ENCODE measurements around the gene RPS6KB2. TPM values are rescaled to one million over a fixed set of nuclear protein-coding genes. Genes with fewer than 3 reads are reported as not detected.

Gene RPS6KB2
- total and polyA plus RNA-seq, 9 of the 15 experiments (the other 6 are each of a cell fraction or from before 2014, with no cell fraction given): 0.42 to 122 (median 82.6) TPM

DNA sequence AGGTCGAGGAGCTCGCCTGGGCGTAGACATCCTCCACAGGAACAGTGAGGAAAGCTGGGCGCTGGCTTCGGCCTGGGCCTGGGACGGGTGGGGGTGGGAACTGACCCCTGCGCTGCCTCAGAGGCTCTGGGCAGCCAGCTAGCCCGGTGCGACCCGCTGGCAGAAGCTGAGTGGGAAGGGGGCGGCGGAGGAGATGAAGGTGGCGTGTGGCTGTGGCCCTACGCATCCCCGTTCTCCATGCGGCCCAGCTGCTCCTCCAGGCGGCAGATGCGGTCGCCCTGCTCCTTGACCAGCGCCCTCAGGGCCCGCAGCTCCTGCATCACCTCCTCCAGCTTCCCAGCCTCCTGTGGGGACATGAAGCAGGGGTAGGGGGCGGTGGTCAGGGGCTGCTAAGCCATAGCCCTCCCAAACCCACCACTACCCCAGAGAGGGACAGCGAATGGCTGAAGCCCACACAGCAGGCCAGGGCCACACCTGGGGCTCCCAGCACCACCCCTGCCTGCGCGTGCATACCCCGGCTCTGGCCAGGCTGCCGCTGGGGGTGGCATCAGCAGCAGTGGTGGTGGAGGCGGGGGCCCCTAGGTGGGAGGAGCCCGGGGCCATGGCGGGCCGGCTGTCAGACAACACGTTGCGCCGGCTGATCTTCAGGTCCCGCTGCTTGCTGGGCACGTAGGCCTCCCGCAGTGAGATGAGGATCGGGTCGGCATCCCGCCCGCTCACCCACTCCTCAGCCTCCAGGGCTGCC, 10.0 kb downstream of the RPS6KB2 start:
- no peaks in the 10 kb centered on the region for H3K27me3 ChIP-seq (ENCODE audit: control insufficient read depth in 2 of 2, insufficient read depth in 2 of 2, low read length in 2 of 2)
- no peak overlapping the region for H2AFZ ChIP-seq (ENCODE audit: low read depth, low read length)
- no peaks in the 10 kb centered on the region for H3K9me3 ChIP-seq (replicated peaks; ENCODE audit: control insufficient read depth, insufficient read depth, low read depth, low read length)
- H3K9me1 ChIP-seq (ENCODE audit: control insufficient read depth, insufficient read depth, low read length): peaks cover 4% of the 10 kb centered on the region
- ChIA-PET POLR2A (interaction anchor here (0.7 to 3.0 kb wide), 10 partner anchors 9 to 104 kb away, joined by 3 to 21 read pairs (median 3); partner anchors contain the start of gene RPS6KB2), CTCF (ENCODE audit: low intra/inter-chr PET ratio) (no interaction called here)
- TSS peak; percentile 5 for BruUV-seq (replicated peaks)
- H3K4me1 ChIP-seq (replicated peaks in 1 of 2; ENCODE audit: control insufficient read depth in 2 of 2, insufficient read depth in 2 of 2, low read length in 2 of 2): peaks cover 16 to 93% of the 10 kb centered on the region in 2 experiments
- no peak overlapping the region for H3K4me3 ChIP-seq
- intact Hi-C loops (cut with micrococcal nuclease) (no loop called here), in situ Hi-C loops (cut with MboI) (no loop called here)
- H3K36me3 ChIP-seq (ENCODE audit: control insufficient read depth, insufficient read depth, low read length): peaks cover 80% of the 10 kb centered on the region; the same call in 2 of the 3 replicates
- no peak overlapping the region for H3K4me2 ChIP-seq (ENCODE audit: insufficient read depth, low read length)
- no peaks in the 10 kb centered on the region for H4K20me1 ChIP-seq (replicated peaks; ENCODE audit: control insufficient read depth, insufficient read depth, low read length)
- peak overlapping the region; percentile 86; the same call in 1 of the 3 replicates for H3K27ac ChIP-seq (ENCODE audit: extremely low read depth, low read depth, low read length)
- no peaks in the 10 kb centered on the region; the same call in 1 of the 3 replicates for H3K79me2 ChIP-seq (ENCODE audit: control insufficient read depth, insufficient read depth, low read length)
- DNase-seq (ENCODE audit: extremely low read depth in 1 of 4, low spot score in 3 of 4) (peak in 2 of 4 experiments; percentile 38 to 39), FAIRE-seq (no peak), ATAC-seq (no peak)
- H3K9ac ChIP-seq (ENCODE audit: insufficient read depth in 1 of 2, low read depth in 2 of 2, low read length in 2 of 2): peak overlapping the region in 1 of 2 experiments; percentile 81; a peak in 2 of 4 replicates
- WGBS (ENCODE audit: insufficient coverage, low coverage, missing lambda C conversion rate): 76% methylated on average over 23 of the region's 41 CpGs
- TF ChIP-seq POLR2A (conservative IDR thresholded peaks at IDR 0.05) (peak; percentile 24; the same call in 1 of the 2 replicates), PPARD (CRISPR knock-in tag; IDR thresholded peaks at IDR 0.05) (no peak), ZFP30 (CRISPR knock-in tag; IDR thresholded peaks at IDR 0.05; ENCODE audit: borderline replicate concordance) (no peak), SMARCE1 (IDR thresholded peaks at IDR 0.05) (no peak), ZC3H8 (IDR thresholded peaks at IDR 0.05) (no peak), CC2D1A (IDR thresholded peaks at IDR 0.05) (no peak), MYNN (IDR thresholded peaks at IDR 0.05) (peak; percentile 9; the same call in 1 of the 2 replicates), MYNN (CRISPR knock-in tag; IDR thresholded peaks at IDR 0.05) (no peak), CEBPB (tag; IDR thresholded peaks at IDR 0.05) (no peak), CCNT2 (IDR thresholded peaks at IDR 0.05; ENCODE audit: borderline replicate concordance, extremely low read depth, insufficient read length, low read depth, low read length) (peak; percentile 19), TAF15 (IDR thresholded peaks at IDR 0.05; ENCODE audit: low read depth, low read length) (no peak), THRAP3 (IDR thresholded peaks at IDR 0.05; ENCODE audit: borderline replicate concordance) (no peak), ZNF212 (CRISPR knock-in tag; IDR thresholded peaks at IDR 0.05) (no peak), MAFG (tag; conservative IDR thresholded peaks at IDR 0.05) (no peak), MBD2 (IDR thresholded peaks at IDR 0.05; ENCODE audit: borderline replicate concordance, low read depth) (no peak), SMARCC2 (IDR thresholded peaks at IDR 0.05; ENCODE audit: low read depth) (no peak), POLR2G (IDR thresholded peaks at IDR 0.05; ENCODE audit: low read depth, low read length) (peak; percentile 74), ZNF444 (CRISPR knock-in tag; IDR thresholded peaks at IDR 0.05) (no peak), ADNP (tag; IDR thresholded peaks at IDR 0.05) (no peak)
- TF ChIP-seq, protein P1, sequence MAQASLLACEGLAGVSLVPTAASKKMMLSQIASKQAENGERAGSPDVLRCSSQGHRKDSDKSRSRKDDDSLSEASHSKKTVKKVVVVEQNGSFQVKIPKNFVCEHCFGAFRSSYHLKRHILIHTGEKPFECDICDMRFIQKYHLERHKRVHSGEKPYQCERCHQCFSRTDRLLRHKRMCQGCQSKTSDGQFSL (CRISPR knock-in tag; IDR thresholded peaks at IDR 0.05): 0 out of 2 replicates have a peak, but pooled peaks have one; percentile 18
- TF ChIP-seq, protein P1 (tag; IDR thresholded peaks at IDR 0.05): no peak
- TF ChIP-seq, protein P2, sequence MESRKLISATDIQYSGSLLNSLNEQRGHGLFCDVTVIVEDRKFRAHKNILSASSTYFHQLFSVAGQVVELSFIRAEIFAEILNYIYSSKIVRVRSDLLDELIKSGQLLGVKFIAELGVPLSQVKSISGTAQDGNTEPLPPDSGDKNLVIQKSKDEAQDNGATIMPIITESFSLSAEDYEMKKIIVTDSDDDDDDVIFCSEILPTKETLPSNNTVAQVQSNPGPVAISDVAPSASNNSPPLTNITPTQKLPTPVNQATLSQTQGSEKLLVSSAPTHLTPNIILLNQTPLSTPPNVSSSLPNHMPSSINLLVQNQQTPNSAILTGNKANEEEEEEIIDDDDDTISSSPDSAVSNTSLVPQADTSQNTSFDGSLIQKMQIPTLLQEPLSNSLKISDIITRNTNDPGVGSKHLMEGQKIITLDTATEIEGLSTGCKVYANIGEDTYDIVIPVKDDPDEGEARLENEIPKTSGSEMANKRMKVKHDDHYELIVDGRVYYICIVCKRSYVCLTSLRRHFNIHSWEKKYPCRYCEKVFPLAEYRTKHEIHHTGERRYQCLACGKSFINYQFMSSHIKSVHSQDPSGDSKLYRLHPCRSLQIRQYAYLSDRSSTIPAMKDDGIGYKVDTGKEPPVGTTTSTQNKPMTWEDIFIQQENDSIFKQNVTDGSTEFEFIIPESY (CRISPR knock-in tag; IDR thresholded peaks at IDR 0.05): peak; percentile 92

Measured in K562 (cell line).